ENCODE measurements around the gene SAP30.

- TF ChIP-seq CTCF (IDR thresholded peaks at IDR 0.05 in 2 of 3, conservative IDR thresholded peaks at IDR 0.05 in 1 of 3; ENCODE audit: control insufficient read depth in 2 of 3, extremely low read depth in 1 of 3, insufficient read depth in 1 of 3, low read depth in 3 of 3, low read length in 3 of 3), result no peak
- TF ChIP-seq EP300 (IDR thresholded peaks at IDR 0.05; ENCODE audit: borderline replicate concordance in 1 of 2, control insufficient read depth in 1 of 2, low read depth in 2 of 2, low read length in 2 of 2), result no peak
- TF ChIP-seq EZH2 (IDR thresholded peaks at IDR 0.05; ENCODE audit: borderline replicate concordance, control insufficient read depth, low read depth, low read length), result no peak
- TF ChIP-seq SPI1 (IDR thresholded peaks at IDR 0.05; ENCODE audit: borderline replicate concordance, insufficient read depth, low read depth, low read length), result no peak
These were observed 651 bp upstream of the SAP30 start for GRCh38 chr4:173370130-173370476.
